ENCODE data around the gene ACP2.
"Not testable (repeated sequence)": the region's sequence is repeated elsewhere in the genome, so short reads cannot be mapped to it uniquely, and the experiment has no call there.

ACP2 gene

GRCh38 chr11:47241841-47242301 is 6.7 kb downstream of the ACP2 start:
- DNase-seq: no peak

DNA sequence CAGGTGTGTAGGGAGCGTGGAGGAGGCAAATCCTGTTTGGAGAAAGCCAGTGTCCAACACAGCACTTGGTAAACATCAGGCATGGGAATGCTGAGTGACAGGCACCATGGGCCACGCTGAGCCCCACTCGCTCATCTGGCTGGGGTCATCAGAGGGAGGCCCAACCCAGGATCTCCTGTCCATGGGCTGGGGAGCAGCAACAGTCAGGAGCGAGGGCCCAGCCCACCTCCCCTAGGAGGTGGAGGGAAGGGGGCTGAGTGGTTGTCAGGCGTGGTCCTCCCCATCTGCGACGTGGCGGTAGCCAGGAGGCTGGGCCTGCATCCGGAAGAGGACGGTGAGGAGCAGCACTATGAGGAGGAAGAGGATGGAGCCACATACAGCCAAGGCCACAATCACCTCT is 8.8 kb downstream of the ACP2 start:
- no peak for DNase-seq

DNA sequence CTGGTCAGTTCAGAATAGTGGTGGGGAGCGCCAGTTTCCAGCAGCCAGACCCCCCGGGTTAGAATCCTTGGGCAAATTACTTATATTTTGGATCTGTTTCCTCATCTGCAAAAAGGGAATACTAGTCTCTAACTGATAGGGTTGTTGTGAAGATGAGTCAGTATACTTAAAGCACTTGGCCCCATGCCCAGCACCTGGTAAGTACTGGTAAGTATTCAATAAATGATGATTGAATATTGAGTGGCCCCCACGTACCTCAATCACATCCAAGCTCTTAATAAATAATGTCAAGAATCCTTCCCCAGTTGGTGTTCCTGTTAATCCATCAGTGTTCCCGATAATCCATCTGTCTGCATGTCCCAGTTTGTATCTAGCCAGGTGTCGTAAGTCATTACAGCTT is 12.1 kb downstream of the ACP2 start:
- no peak for DNase-seq

- DNase-seq: no peak
These were observed 13.5 kb downstream of the ACP2 start for GRCh38 chr11:47235163-47235562.

DNA sequence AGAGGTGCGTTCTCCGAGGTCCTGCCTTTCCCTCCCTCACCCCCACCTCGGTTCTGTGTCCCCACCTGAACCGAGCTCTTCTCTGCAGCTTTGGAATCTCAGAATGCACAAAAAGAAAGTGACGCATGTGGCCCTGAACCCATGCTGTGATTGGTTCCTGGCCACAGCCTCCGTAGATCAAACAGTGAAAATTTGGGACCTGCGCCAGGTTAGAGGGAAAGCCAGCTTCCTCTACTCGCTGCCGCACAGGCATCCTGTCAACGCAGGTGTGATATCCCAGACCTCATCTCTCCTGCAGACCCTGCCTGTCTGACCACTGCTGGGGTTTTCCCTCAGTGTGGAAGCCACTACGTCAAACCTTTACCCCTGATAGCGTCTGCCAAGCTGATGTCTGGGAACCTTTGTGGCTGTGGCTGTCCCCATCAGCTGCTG is 13.9 kb downstream of the ACP2 start:
- DNase-seq: peak; percentile 32

GRCh38 chr11:47233989-47234668 is 14.5 kb downstream of the ACP2 start:
- peak; percentile 24 for DNase-seq

GRCh38 chr11:47233051-47233450 is 15.6 kb downstream of the ACP2 start:
- no peak for DNase-seq

DNA sequence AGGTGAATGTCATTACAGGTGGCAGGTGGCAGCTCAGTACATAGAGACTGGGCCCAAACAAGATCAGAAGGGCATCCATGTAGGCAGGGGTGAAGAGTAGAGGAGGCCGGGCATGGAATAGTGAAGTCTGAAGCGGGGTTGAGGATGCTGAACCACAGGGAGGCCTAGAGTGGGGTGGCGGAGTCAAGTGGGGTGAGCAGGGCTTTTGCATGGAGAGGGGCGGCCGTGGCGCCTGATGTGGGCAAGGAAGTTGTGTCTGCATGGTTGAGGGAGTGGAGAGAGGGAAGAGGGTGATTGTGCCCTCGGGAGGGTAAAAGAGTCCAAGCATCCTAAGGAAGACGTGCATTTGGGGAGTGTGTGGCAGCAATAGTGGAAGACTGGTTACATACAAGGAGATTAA is 19.5 kb downstream of the ACP2 start:
- no peak for DNase-seq

DNA sequence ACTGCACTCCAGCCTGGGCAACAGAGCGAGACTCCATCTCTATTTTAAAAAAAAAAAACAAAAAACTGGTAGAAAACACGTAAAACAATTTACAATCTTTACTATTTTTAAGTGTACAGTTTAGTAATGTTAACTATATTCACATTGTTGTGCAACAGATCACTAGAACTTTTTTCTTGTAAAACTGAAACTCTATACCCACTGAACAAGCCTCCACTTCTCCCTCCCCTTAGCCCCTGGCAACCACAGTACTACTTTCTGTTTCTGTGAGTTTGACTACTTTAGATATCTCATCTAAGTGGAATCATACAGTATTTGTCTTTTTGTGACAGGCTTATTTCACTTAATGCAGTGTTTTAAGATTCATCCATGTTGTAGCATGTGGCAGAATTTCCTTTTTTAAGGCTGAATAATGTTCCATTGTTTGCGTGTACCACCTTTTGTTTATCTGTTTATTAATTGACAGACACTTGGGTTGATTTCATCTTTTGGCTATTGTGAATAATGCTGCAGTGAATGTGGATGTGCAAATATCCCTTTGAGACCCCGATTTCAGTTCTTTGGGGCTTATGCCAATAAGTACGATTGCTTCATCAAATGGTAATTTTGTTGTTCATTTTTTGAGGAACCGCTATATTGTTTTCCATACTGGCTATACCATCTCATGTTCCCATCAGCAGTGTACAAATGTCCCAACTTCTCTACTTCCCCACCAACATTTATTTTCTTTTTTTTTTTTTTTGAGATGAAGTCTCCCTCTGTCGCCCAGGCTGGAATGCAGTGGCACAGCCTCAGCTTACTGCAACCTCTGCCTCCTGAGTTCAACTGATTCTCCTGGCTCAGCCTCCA is 22.8 kb downstream of the ACP2 start:
- DNase-seq: peak; percentile 70

DNA sequence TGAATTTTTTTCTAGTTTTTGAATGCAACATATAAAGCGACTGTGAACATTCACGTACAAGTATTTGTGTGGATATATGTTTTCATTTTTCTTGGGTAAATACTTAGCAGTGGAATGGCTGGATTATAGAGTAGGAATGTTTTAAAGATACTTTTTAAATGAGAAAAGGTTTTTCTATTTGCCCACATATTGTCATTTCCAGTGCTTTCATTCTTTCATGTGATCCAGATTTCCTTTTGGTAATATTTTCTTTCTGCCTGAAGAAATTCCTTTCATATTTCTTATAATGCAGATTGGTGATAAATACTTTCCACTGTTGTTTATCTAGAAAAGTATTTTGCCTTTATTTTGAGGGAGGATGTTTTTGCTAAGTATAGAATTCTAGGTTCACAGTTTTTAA is 25.9 kb downstream of the ACP2 start:
- DNase-seq: no peak

DNA sequence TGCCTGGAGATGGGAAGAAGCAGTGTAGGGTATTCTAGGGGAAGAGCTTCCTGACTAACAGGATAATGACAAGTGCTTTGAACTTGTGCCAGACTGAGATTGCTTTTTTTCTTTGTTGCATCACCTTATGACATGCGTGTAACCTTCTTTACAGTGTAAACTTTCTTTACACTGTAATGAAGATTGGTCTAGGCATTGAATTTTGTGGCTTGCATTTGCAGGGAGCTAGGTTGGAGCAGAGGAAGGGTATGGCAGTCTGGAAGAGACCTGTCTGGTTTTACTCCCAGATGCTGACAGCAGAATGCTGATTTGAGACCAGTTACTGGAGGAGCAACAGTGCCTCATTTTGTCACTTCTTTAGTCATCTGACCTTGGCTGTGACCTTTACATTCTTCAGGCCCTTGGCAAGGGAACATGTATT is 28.2 kb downstream of the ACP2 start:
- DNase-seq: no peak

DNA sequence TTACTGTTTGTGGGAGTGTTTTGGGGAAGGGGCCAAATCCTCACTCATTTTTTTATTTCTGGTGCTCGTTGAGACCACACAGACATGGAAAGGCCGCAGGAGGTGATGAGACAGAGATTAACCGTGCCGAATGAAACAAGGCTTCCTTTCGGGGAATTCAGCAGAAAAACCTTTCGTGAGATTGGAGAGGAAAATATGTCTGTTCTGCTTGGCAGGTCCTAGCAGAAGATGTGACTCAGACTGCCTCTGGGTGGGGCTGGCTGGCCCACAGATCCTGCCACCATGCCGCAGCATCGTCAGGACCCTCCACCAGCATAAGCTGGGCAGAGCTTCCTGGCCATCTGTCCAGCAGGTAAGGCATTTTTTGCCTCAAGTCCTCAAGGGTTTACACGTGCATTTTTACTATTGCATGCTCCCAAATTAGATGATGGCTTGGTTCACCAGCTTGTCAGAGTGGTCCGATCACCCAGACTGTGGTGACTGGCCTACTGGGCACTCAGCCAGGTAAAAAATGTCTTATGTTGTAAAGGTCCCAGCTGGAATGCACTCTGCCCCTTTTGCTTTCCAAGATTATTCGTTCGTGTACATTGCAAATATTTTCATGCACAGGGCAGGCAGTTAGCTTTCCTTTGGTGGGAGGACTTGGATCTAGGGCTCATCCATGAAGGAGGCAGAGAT is 32.4 kb downstream of the ACP2 start:
- peak; percentile 82 for DNase-seq

GRCh38 chr11:47215366-47215910 is 33.2 kb downstream of the ACP2 start:
- DNase-seq: no peak

DNA sequence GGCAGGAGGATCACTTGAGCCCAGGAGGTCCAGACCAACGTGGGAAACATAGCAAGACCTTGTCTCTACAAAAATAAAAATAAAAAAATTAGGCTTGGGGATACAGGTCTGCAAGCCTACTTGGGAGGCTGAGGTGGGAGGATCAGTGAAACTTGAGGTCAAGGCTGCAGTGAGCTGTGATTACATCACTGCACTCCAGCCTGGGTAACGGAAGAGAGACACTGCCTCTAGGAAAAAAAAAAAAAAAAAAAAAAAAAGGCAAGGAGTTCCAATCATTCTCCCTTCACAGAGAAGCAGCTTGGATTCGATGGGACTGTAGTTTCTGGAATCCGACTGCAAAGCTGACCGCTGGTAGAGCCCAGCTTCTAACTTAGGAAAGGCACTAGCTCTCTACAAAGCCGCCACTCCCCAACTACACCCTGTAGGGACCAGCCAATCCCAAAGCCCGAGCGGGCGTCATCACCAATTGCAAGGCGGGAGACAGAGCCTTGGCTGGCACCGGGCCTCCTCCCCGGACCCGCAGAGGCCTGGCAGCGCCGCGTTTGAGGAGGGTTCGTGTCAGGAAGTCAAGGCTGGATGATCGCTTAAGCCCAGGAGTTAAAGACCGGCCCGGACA is 34.6 kb downstream of the ACP2 start:
- peak; percentile 95 for DNase-seq

DNA sequence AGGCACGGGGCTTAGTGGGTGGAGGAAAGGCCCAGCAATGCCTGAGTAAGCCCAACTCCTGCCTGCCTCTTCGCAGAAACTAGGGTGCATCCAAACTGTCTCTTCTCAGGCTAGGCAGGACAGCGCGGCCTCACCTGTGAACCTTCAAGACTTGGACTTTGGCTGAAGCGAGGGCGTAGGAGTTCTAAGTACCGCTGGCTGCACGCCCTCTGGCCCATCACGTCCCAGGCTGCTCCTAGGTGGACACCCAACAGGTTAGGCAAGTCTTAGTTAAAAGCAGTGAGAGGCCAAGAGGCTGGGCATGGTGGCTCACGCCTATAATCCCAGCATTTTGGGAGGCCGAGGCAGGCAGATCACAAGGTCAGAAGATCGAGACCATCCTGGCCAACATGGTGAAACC is 35.7 kb downstream of the ACP2 start:
- no peak for DNase-seq

- DNase-seq: no peak
These were observed 40.0 kb downstream of the ACP2 start for GRCh38 chr11:47208628-47209027.

DNA sequence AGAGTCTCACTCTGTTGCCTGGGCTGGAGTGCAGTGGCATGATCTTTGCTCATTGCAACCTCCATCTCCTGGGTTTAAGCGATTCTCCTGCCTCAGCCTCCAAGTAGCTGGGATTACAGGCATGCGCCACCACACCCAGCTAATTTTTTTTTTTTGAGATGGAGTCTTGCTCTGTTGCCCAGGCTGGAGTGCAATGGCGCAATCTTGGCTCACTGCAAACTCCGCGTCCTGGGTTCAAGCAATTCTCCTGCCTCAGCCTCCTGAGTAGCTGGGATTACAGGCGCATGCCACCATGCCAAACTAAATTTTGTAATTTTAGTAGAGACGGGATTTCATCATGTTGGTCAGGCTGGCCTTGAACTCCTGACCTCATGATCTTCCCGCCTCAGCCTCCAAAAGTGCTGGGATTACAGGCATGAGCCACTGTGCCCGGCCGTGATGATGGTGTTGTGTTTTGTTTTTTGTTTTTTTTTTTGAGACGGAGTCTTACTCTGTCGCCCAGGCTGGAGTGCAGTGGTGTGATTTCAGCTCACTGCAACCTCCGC is 40.5 kb downstream of the ACP2 start:
- DNase-seq: not testable (repeated sequence)

DNA sequence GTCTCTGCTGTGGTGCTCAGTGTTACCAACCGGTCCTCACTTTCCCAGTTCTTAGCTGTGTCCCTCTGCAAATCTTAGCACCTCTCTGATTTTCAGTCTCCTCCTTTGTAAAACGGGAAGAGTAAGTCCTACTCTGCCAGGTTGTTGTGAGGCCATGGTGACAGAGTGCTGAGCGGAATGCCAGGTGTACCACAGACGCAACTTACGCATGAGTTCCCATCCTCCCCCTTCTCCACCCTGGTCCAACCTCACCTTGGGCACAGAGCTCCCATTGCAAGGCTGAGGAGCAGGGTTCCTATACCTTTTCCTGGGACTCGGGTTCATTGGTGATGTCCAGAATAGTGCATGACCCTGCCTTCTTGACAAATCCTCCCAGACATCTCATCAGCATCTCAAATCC is 41.2 kb downstream of the ACP2 start:
- no peak for DNase-seq

DNA sequence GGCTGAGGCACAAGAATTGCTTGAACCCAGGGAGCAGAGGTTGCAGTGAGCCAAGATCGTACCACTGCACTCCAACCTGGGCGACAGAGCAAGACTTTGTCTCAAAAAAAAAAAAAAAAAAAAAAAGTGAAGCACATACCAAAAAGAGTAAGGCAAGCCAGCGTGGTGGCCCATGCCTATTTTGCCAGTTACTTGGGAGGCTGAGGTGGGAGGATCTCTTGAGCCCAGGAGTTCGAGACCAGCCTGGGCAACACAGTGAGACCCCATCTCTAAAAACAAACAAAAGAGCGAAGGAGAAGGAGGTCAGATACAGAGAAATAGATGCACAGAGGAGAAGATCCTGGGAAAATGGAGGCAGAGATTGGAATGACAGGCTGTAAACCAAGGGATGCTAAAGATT is 42.0 kb downstream of the ACP2 start:
- DNase-seq: not testable (repeated sequence)

DNA sequence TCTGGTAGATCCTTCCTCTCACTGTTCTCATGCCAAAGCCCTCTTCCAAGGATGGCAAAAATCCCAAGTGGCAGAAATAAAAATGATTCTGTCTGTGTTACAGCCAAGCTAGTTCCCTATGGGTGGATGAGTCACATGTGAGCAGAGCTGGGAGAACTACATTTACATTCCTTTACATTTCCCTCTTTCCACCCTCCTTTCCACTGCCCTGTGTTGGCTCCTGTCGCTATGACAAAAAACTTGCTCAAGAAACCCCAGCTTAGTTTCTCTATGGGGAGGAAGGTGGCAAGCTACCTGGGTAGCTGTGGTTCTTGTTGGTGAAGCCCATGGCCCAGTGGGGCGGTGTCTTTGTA is 44.0 kb downstream of the ACP2 start:
- no peak for DNase-seq

- no peak for DNase-seq
These were observed 46.0 kb downstream of the ACP2 start for GRCh38 chr11:47202576-47202975.

GRCh38 chr11:47201015-47201414 is 47.6 kb downstream of the ACP2 start:
- DNase-seq: no peak

DNA sequence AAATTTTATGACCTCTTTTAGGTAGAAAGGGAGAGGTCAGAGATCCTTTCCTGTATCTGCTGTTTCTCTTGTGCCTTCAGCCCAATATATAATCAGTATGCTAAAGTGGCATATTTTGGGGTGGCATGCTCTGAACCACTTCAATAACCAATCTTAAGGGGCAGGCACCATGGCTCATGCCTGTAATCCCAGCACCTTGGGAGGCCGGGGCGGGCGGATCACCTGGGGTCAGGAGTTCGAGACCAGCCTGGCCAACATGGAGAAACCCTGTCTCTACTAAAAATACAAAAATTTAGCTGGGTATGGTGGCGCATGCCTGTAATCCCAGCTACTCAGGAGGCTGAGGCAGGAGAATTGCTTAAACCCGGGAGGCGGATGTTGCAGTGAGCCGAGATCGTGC is 50.5 kb downstream of the ACP2 start:
- not testable (repeated sequence) for DNase-seq
